HCT116 (cell line): ENCODE data around the gene RASL12. TPM values are rescaled to one million over a fixed set of nuclear protein-coding genes. Genes with fewer than 3 reads are reported as not detected.

Experiments
- ATAC-seq: fragments of 200-7000 bp; cut with Tn5 transposase; 2 replicates; pipeline ENCODE4 v1.9.1; 2020; ENCODE audit warnings: mild to moderate bottlenecking, moderate library complexity
- BruUV-seq: library from RNA; stranded (reverse); fragments of 400-500 nt; replicated peaks from 2 replicates; lab custom pipeline; 2021; lab: Mats Ljungman, UMichigan
- CTCF ChIA-PET: fragments of 300-600 bp; sonication (Branson Sonifier 250); formaldehyde crosslinking; loops from one replicate; lab custom pipeline; 2021; ENCODE audit warnings: antibody characterized with exemption; lab: Charles Lee
- POLR2A ChIA-PET: fragments of 300-600, 350-600 bp; sonication (Branson Sonifier 250); formaldehyde crosslinking; loops from one replicate; lab custom pipeline; 2021; ENCODE audit warnings: antibody characterized with exemption; lab: Charles Lee
- RAD21 ChIA-PET, 2 experiments: fragments of 300-600 bp; sonication (Branson Sonifier 250); formaldehyde crosslinking; loops; one replicate each; lab custom pipeline; 2023; ENCODE audit warnings: low total read pairs in 2 of 2; ENCODE audit not compliant: uncharacterized antibody in 2 of 2, unreplicated experiment in 2 of 2, low non-redundant PET in 1 of 2; lab: Charles Lee
- DNase-seq: peaks from one replicate; pipeline ENCODE4 v3.0.0-alpha.2; 2010; ENCODE audit warnings: low read depth, low spot score
- H2AFZ ChIP-seq: fragments of 200-600 bp; shearing (Covaris generic), sonication (generic); 2 replicates; pipeline ENCODE4 v1.6.1; 2017; ENCODE audit warnings: low read depth, mixed run types, mixed read lengths, antibody characterized with exemption, low read length; ENCODE audit not compliant: poor library complexity, severe bottlenecking
- H3K27ac ChIP-seq: 2 replicates; pipeline ENCODE4 v1.5.1; 2012; ENCODE audit warnings: low read depth, low read length
- H3K27me3 ChIP-seq: fragments of 200-600 bp; sonication (generic); 2 replicates; pipeline ENCODE4 v1.6.1; 2016; ENCODE audit warnings: mixed run types, low read length, mixed read lengths; ENCODE audit not compliant: insufficient read depth
- H3K36me3 ChIP-seq, 2 experiments: fragments of 200-500 bp in 1 of 2; fragments of 200-600 bp in 1 of 2; sonication (Bioruptor generic) in 1 of 2; sonication (generic) in 1 of 2; 2 replicates each; pipeline versions ENCODE4 v1.5.1 to v1.6.1; 2014 to 2016; ENCODE audit warnings: low read length in 2 of 2, inconsistent platforms in 1 of 2, mixed read lengths in 1 of 2, mixed run types in 1 of 2; ENCODE audit not compliant: insufficient read depth in 2 of 2, control insufficient read depth in 1 of 2
- H3K4me1 ChIP-seq, 2 experiments: fragments of 200-600 bp in 1 of 2; sonication (generic) in 1 of 2; 2 replicates each; pipeline versions ENCODE4 v1.5.1 to v1.6.1; 2012 to 2017; ENCODE audit warnings: low read length in 2 of 2, inconsistent platforms in 1 of 2, mild to moderate bottlenecking in 1 of 2, mixed read lengths in 1 of 2, mixed run types in 1 of 2, moderate library complexity in 1 of 2; ENCODE audit not compliant: insufficient read depth in 2 of 2, control insufficient read depth in 1 of 2
- H3K4me2 ChIP-seq: fragments of 200-600 bp; sonication (generic); 2 replicates; pipeline ENCODE4 v1.6.1; 2017; ENCODE audit warnings: mixed run types, low read length, mixed read lengths
- H3K4me3 ChIP-seq, 2 experiments: fragments of 200-600 bp in 1 of 2; sonication (generic) in 1 of 2; replicated peaks in 1 of 2; 2 replicates each; pipeline ENCODE4 v1.5.1; 2011 to 2016; ENCODE audit warnings: low read length in 2 of 2, control low read depth in 1 of 2, low read depth in 1 of 2, mild to moderate bottlenecking in 1 of 2, mixed read lengths in 1 of 2, mixed run types in 1 of 2
- H3K79me2 ChIP-seq: fragments of 200-600 bp; sonication (generic); 2 replicates; pipeline ENCODE4 v1.6.1; 2017; ENCODE audit warnings: mild to moderate bottlenecking, mixed run types, low read length, moderate library complexity, mixed read lengths; ENCODE audit not compliant: insufficient read depth
- H3K9ac ChIP-seq: fragments of 200-600 bp; sonication (generic); 2 replicates; pipeline ENCODE4 v1.6.1; 2016; ENCODE audit warnings: low read length, mixed read lengths
- H3K9me2 ChIP-seq: fragments of 200-600 bp; sonication (generic), shearing (Covaris generic); 2 replicates; pipeline ENCODE4 v1.6.1; 2017; ENCODE audit warnings: mixed run types, mild to moderate bottlenecking, moderate library complexity; ENCODE audit not compliant: insufficient read depth
- H3K9me3 ChIP-seq, 2 experiments: fragments of 200-500 bp in 1 of 2; fragments of 200-600 bp in 1 of 2; sonication (Bioruptor generic) in 1 of 2; sonication (generic) in 1 of 2; 2 replicates each; pipeline ENCODE4 v1.6.1; 2014 to 2017; ENCODE audit warnings: low read length in 2 of 2, mixed read lengths in 2 of 2, inconsistent platforms in 1 of 2, low read depth in 1 of 2, mild to moderate bottlenecking in 1 of 2, mixed run types in 1 of 2, moderate library complexity in 1 of 2; ENCODE audit not compliant: control insufficient read depth in 1 of 2, insufficient read depth in 1 of 2
- H4K20me1 ChIP-seq: fragments of 200-600 bp; sonication (generic), shearing (Covaris generic); 2 replicates; pipeline ENCODE4 v1.6.1; 2017; ENCODE audit warnings: mixed run types, mild to moderate bottlenecking, moderate library complexity; ENCODE audit not compliant: insufficient read depth
- CBX3 ChIP-seq: IDR thresholded peaks from 2 replicates; pipeline ENCODE4 v1.6.1; 2012; ENCODE audit warnings: low read depth
- CEBPB ChIP-seq: IDR thresholded peaks from 2 replicates; pipeline ENCODE4 v1.6.1; 2012; ENCODE audit warnings: low read depth
- EGR1 ChIP-seq: IDR thresholded peaks from 2 replicates; pipeline ENCODE4 v1.6.1; 2012; ENCODE audit warnings: low read depth
- EZH2 ChIP-seq: fragments of 200-600 bp; sonication (generic); IDR thresholded peaks from 2 replicates; pipeline ENCODE4 v1.6.1; 2017; ENCODE audit warnings: antibody characterized with exemption, mixed run types
- EZH2phosphoT487 ChIP-seq: fragments of 200-600 bp; IDR thresholded peaks from 2 replicates; pipeline ENCODE4 v1.6.1; 2018; ENCODE audit warnings: antibody characterized with exemption, borderline replicate concordance
- JUND ChIP-seq: IDR thresholded peaks from 2 replicates; pipeline ENCODE4 v1.6.1; 2012
- POLR2A ChIP-seq: IDR thresholded peaks from 2 replicates; pipeline ENCODE4 v1.7.0; 2011; ENCODE audit warnings: borderline replicate concordance; ENCODE audit not compliant: insufficient read depth, insufficient read length; ENCODE audit errors: extremely low read depth
- POLR2AphosphoS5 ChIP-seq: IDR thresholded peaks from 2 replicates; pipeline ENCODE4 v1.6.1; 2011; ENCODE audit warnings: mild to moderate bottlenecking, low read depth, low read length, moderate library complexity
- RAD21 ChIP-seq: IDR thresholded peaks from 2 replicates; pipeline ENCODE4 v1.6.1; 2012; ENCODE audit warnings: low read depth, mild to moderate bottlenecking
- SP1 ChIP-seq: IDR thresholded peaks from 2 replicates; pipeline ENCODE4 v1.6.1; 2012; ENCODE audit warnings: low read depth
- SRF ChIP-seq: IDR thresholded peaks from 2 replicates; pipeline ENCODE4 v1.6.1; 2012; ENCODE audit warnings: low read depth
- TCF7L2 ChIP-seq: IDR thresholded peaks from 2 replicates; pipeline ENCODE4 v1.7.0; 2011; ENCODE audit warnings: borderline replicate concordance, inconsistent platforms; ENCODE audit not compliant: insufficient read depth, insufficient read length; ENCODE audit errors: extremely low read depth
- ZFX ChIP-seq: fragments of 450-650 bp; IDR thresholded peaks from 2 replicates; pipeline ENCODE4 v1.6.1; 2017
- ZNF274 ChIP-seq: fragments of 200-500 bp; sonication (Bioruptor generic); IDR thresholded peaks from 2 replicates; pipeline ENCODE4 v1.6.1; 2014; ENCODE audit warnings: mild to moderate bottlenecking, low read depth, low read length, inconsistent platforms
- intact Hi-C: fragments of 100-400 bp; cut with micrococcal nuclease; formaldehyde crosslinking; loops from 2 replicates; pipeline ENCODE4 v1.10.0; 2022
- total RNA-seq: library from RNA; stranded (reverse); gene quantifications from one replicate; pipeline ENCODE4 v1.2.1, GENCODE V29; 2021; ENCODE audit not compliant: unreplicated experiment
- TF ChIP-seq, protein P1 (sequence below): IDR thresholded peaks from 2 replicates; pipeline ENCODE4 v1.6.1; 2011; ENCODE audit warnings: mild to moderate bottlenecking, low read length, moderate library complexity; ENCODE audit not compliant: insufficient replicate concordance; ENCODE audit errors: extremely low read depth
- TF ChIP-seq, protein P2 (sequence below), 3 experiments: fragments of 200-600 bp in 1 of 3; sonication (generic) in 1 of 3; IDR thresholded peaks in 2 of 3; conservative IDR thresholded peaks in 1 of 3; 2 replicates each; pipeline ENCODE4 v1.5.1; 2012 to 2017; ENCODE audit warnings: low read depth in 2 of 3, low read length in 2 of 3, antibody characterized with exemption in 1 of 3, borderline replicate concordance in 1 of 3, control low read depth in 1 of 3, mild to moderate bottlenecking in 1 of 3, mixed read lengths in 1 of 3, mixed run types in 1 of 3, moderate library complexity in 1 of 3; ENCODE audit not compliant: insufficient read depth in 1 of 3
- TF ChIP-seq, protein P3 (sequence below): IDR thresholded peaks from 2 replicates; pipeline ENCODE4 v1.6.1; 2012
- TF ChIP-seq, protein P4 (sequence below): IDR thresholded peaks from 2 replicates; pipeline ENCODE4 v1.6.1; 2012; ENCODE audit warnings: low read depth
- TF ChIP-seq, protein P5 (sequence below): IDR thresholded peaks from 2 replicates; pipeline ENCODE4 v1.6.1; 2012

The RASL12 gene
- total RNA-seq, 1 experiment from 2014 or later = 0.25 TPM

DNA sequence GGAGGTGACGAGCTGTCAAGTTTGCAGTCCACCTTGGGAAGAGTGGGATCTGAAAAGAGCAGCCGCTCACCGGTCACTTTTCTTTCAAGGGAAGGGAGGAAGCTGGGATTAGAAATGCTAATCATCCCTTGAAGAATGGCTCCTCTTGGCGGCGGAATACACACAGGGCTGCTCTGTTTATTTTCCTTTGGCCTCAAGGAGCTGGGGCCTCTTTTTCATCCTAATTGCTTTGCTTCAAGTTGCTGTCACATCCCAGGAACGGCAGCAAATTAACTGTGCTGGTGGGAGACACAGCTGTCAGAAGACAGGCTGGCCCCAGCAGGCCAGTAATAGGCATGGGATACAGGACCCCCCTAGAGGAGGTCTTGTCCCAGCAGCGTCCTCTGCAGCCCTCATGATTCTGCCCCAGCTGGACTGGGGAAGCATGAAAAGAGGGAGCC is 15.5 kb upstream of the RASL12 start:
- H3K36me3 ChIP-seq = no peaks in the 10 kb centered on the region
- no peak overlapping the region for H3K4me2 ChIP-seq
- RAD21 ChIA-PET = no interaction called here
- BruUV-seq = no TSS peak
- peaks cover 7% of the 10 kb centered on the region; the same call in 1 of the 2 replicates for H3K27me3 ChIP-seq
- CTCF ChIA-PET = interaction anchor here (0.5 to 2.5 kb wide), 4 partner anchors 20 to 50 kb away, joined by 3 to 7 read pairs (median 4); no protein-coding TSS in a partner anchor
- H3K4me3 ChIP-seq = no peak overlapping the region
- H3K9me3 ChIP-seq = no peaks in the 10 kb centered on the region
- no peak overlapping the region for H2AFZ ChIP-seq
- H4K20me1 ChIP-seq = no peaks in the 10 kb centered on the region
- TF ChIP-seq, protein P1, sequence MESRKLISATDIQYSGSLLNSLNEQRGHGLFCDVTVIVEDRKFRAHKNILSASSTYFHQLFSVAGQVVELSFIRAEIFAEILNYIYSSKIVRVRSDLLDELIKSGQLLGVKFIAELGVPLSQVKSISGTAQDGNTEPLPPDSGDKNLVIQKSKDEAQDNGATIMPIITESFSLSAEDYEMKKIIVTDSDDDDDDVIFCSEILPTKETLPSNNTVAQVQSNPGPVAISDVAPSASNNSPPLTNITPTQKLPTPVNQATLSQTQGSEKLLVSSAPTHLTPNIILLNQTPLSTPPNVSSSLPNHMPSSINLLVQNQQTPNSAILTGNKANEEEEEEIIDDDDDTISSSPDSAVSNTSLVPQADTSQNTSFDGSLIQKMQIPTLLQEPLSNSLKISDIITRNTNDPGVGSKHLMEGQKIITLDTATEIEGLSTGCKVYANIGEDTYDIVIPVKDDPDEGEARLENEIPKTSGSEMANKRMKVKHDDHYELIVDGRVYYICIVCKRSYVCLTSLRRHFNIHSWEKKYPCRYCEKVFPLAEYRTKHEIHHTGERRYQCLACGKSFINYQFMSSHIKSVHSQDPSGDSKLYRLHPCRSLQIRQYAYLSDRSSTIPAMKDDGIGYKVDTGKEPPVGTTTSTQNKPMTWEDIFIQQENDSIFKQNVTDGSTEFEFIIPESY = no peak
- TF ChIP-seq POLR2A = no peak
- TF ChIP-seq POLR2AphosphoS5 = no peak
- TF ChIP-seq JUND = no peak
- no peak for TF ChIP-seq EGR1
- TF ChIP-seq, protein P2, sequence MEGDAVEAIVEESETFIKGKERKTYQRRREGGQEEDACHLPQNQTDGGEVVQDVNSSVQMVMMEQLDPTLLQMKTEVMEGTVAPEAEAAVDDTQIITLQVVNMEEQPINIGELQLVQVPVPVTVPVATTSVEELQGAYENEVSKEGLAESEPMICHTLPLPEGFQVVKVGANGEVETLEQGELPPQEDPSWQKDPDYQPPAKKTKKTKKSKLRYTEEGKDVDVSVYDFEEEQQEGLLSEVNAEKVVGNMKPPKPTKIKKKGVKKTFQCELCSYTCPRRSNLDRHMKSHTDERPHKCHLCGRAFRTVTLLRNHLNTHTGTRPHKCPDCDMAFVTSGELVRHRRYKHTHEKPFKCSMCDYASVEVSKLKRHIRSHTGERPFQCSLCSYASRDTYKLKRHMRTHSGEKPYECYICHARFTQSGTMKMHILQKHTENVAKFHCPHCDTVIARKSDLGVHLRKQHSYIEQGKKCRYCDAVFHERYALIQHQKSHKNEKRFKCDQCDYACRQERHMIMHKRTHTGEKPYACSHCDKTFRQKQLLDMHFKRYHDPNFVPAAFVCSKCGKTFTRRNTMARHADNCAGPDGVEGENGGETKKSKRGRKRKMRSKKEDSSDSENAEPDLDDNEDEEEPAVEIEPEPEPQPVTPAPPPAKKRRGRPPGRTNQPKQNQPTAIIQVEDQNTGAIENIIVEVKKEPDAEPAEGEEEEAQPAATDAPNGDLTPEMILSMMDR (IDR thresholded peaks at IDR 0.05 in 2 of 3, conservative IDR thresholded peaks at IDR 0.05 in 1 of 3; ENCODE audit: borderline replicate concordance in 1 of 3, insufficient read depth in 1 of 3, low read depth in 2 of 3, low read length in 2 of 3) = no peak
- no peak for TF ChIP-seq TCF7L2
- no peak for TF ChIP-seq CBX3
- TF ChIP-seq SP1 = no peak
- TF ChIP-seq, protein P3, sequence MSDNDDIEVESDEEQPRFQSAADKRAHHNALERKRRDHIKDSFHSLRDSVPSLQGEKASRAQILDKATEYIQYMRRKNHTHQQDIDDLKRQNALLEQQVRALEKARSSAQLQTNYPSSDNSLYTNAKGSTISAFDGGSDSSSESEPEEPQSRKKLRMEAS = no peak
- no peak for TF ChIP-seq SRF
- TF ChIP-seq, protein P4, sequence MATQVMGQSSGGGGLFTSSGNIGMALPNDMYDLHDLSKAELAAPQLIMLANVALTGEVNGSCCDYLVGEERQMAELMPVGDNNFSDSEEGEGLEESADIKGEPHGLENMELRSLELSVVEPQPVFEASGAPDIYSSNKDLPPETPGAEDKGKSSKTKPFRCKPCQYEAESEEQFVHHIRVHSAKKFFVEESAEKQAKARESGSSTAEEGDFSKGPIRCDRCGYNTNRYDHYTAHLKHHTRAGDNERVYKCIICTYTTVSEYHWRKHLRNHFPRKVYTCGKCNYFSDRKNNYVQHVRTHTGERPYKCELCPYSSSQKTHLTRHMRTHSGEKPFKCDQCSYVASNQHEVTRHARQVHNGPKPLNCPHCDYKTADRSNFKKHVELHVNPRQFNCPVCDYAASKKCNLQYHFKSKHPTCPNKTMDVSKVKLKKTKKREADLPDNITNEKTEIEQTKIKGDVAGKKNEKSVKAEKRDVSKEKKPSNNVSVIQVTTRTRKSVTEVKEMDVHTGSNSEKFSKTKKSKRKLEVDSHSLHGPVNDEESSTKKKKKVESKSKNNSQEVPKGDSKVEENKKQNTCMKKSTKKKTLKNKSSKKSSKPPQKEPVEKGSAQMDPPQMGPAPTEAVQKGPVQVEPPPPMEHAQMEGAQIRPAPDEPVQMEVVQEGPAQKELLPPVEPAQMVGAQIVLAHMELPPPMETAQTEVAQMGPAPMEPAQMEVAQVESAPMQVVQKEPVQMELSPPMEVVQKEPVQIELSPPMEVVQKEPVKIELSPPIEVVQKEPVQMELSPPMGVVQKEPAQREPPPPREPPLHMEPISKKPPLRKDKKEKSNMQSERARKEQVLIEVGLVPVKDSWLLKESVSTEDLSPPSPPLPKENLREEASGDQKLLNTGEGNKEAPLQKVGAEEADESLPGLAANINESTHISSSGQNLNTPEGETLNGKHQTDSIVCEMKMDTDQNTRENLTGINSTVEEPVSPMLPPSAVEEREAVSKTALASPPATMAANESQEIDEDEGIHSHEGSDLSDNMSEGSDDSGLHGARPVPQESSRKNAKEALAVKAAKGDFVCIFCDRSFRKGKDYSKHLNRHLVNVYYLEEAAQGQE = no peak
- no peak for TF ChIP-seq EZH2phosphoT487
- no peak for TF ChIP-seq ZNF274
- TF ChIP-seq ZFX = no peak
- no peak for TF ChIP-seq EZH2
- TF ChIP-seq, protein P5, sequence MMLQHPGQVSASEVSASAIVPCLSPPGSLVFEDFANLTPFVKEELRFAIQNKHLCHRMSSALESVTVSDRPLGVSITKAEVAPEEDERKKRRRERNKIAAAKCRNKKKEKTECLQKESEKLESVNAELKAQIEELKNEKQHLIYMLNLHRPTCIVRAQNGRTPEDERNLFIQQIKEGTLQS = no peak
- no peak for TF ChIP-seq CEBPB
- TF ChIP-seq RAD21 = no peak
- TF ChIP-seq, all 23 proteins: peak for 0
- peaks cover under 1 to 6% of the 10 kb centered on the region in 2 experiments; a peak in 2 of 4 replicates for H3K4me1 ChIP-seq
- POLR2A ChIA-PET = no interaction called here
- intact Hi-C loops = no loop called here
- H3K27ac ChIP-seq = no peak overlapping the region
- H3K9ac ChIP-seq = no peak overlapping the region
- DNase-seq (no peak), ATAC-seq (no peak)
- H3K79me2 ChIP-seq = no peaks in the 10 kb centered on the region
- no peaks in the 10 kb centered on the region for H3K9me2 ChIP-seq
